GM21786 (cell line): Measurements from ENCODE around the gene CHRNA9.

Experiments
- ATAC-seq: cut with Tn5 transposase; IDR thresholded peaks from one replicate; pipeline ENCODE4 v1.9.1; 2021; ENCODE audit not compliant: unreplicated experiment

The CHRNA9 gene

GRCh38 chr4:40337051-40337450 lies 1.9 kb downstream of the CHRNA9 start:
- ATAC-seq: no peak

- ATAC-seq: no peak
Observed at GRCh38 chr4:40337523-40337922, 2.4 kb downstream of the CHRNA9 start.

GRCh38 chr4:40340030-40340429 lies 4.9 kb downstream of the CHRNA9 start:
- no peak for ATAC-seq

GRCh38 chr4:40347472-40347871 lies 12.3 kb downstream of the CHRNA9 start:
- ATAC-seq: no peak

GRCh38 chr4:40348000-40348399 lies 12.9 kb downstream of the CHRNA9 start:
- no peak for ATAC-seq

GRCh38 chr4:40349561-40350198 lies 14.5 kb downstream of the CHRNA9 start:
- no peak for ATAC-seq

GRCh38 chr4:40350627-40351227 lies 15.6 kb downstream of the CHRNA9 start:
- ATAC-seq: no peak

- no peak for ATAC-seq
Observed at GRCh38 chr4:40354158-40354557, 19.0 kb downstream of the CHRNA9 start.

- ATAC-seq: no peak
Observed at GRCh38 chr4:40355131-40355530, 20.0 kb downstream of the CHRNA9 start.

- ATAC-seq: no peak
Observed at GRCh38 chr4:40357738-40358137, 22.6 kb downstream of the CHRNA9 start.

GRCh38 chr4:40361338-40361737 lies 26.2 kb downstream of the CHRNA9 start:
- ATAC-seq: no peak

GRCh38 chr4:40363382-40363920 lies 28.3 kb downstream of the CHRNA9 start:
- ATAC-seq: no peak

- ATAC-seq: no peak
Observed at GRCh38 chr4:40363945-40364344, 28.8 kb downstream of the CHRNA9 start.

GRCh38 chr4:40365766-40366165 lies 30.6 kb downstream of the CHRNA9 start:
- ATAC-seq: no peak

- no peak for ATAC-seq
Observed at GRCh38 chr4:40367451-40367850, 32.3 kb downstream of the CHRNA9 start.

GRCh38 chr4:40369437-40370274 lies 34.5 kb downstream of the CHRNA9 start:
- peak; percentile 85 for ATAC-seq

GRCh38 chr4:40372651-40373050 lies 37.5 kb downstream of the CHRNA9 start:
- no peak for ATAC-seq

GRCh38 chr4:40373636-40374035 lies 38.5 kb downstream of the CHRNA9 start:
- ATAC-seq: no peak

- ATAC-seq: no peak
Observed at GRCh38 chr4:40375095-40375494, 40.0 kb downstream of the CHRNA9 start.

- no peak for ATAC-seq
Observed at GRCh38 chr4:40375620-40376019, 40.5 kb downstream of the CHRNA9 start.

- ATAC-seq: no peak
Observed at GRCh38 chr4:40377512-40378365, 42.6 kb downstream of the CHRNA9 start.
